HCT116 (cell line): ENCODE data around the gene RASL11B. TPM values are rescaled to one million over a fixed set of nuclear protein-coding genes. Genes with fewer than 3 reads are reported as not detected.

Source experiments
- ATAC-seq: fragments of 200-7000 bp; cut with Tn5 transposase; 2 replicates; pipeline ENCODE4 v1.9.1; 2020; ENCODE audit warnings: mild to moderate bottlenecking, moderate library complexity
- BruUV-seq: library from RNA; stranded (reverse); fragments of 400-500 nt; replicated peaks from 2 replicates; lab custom pipeline; 2021; lab: Mats Ljungman, UMichigan
- CTCF ChIA-PET: fragments of 300-600 bp; sonication (Branson Sonifier 250); formaldehyde crosslinking; loops from one replicate; lab custom pipeline; 2021; ENCODE audit warnings: antibody characterized with exemption; lab: Charles Lee
- POLR2A ChIA-PET: fragments of 300-600, 350-600 bp; sonication (Branson Sonifier 250); formaldehyde crosslinking; loops from one replicate; lab custom pipeline; 2021; ENCODE audit warnings: antibody characterized with exemption; lab: Charles Lee
- RAD21 ChIA-PET, 2 experiments: fragments of 300-600 bp; sonication (Branson Sonifier 250); formaldehyde crosslinking; loops; one replicate each; lab custom pipeline; 2023; ENCODE audit warnings: low total read pairs in 2 of 2; ENCODE audit not compliant: uncharacterized antibody in 2 of 2, unreplicated experiment in 2 of 2, low non-redundant PET in 1 of 2; lab: Charles Lee
- DNase-seq: peaks from one replicate; pipeline ENCODE4 v3.0.0-alpha.2; 2010; ENCODE audit warnings: low read depth, low spot score
- H2AFZ ChIP-seq: fragments of 200-600 bp; shearing (Covaris generic), sonication (generic); 2 replicates; pipeline ENCODE4 v1.6.1; 2017; ENCODE audit warnings: low read depth, mixed run types, mixed read lengths, antibody characterized with exemption, low read length; ENCODE audit not compliant: poor library complexity, severe bottlenecking
- H3K27ac ChIP-seq: 2 replicates; pipeline ENCODE4 v1.5.1; 2012; ENCODE audit warnings: low read depth, low read length
- H3K27me3 ChIP-seq: fragments of 200-600 bp; sonication (generic); 2 replicates; pipeline ENCODE4 v1.6.1; 2016; ENCODE audit warnings: mixed run types, low read length, mixed read lengths; ENCODE audit not compliant: insufficient read depth
- H3K36me3 ChIP-seq, 2 experiments: fragments of 200-500 bp in 1 of 2; fragments of 200-600 bp in 1 of 2; sonication (Bioruptor generic) in 1 of 2; sonication (generic) in 1 of 2; 2 replicates each; pipeline versions ENCODE4 v1.5.1 to v1.6.1; 2014 to 2016; ENCODE audit warnings: low read length in 2 of 2, inconsistent platforms in 1 of 2, mixed read lengths in 1 of 2, mixed run types in 1 of 2; ENCODE audit not compliant: insufficient read depth in 2 of 2, control insufficient read depth in 1 of 2
- H3K4me1 ChIP-seq, 2 experiments: fragments of 200-600 bp in 1 of 2; sonication (generic) in 1 of 2; 2 replicates each; pipeline versions ENCODE4 v1.5.1 to v1.6.1; 2012 to 2017; ENCODE audit warnings: low read length in 2 of 2, inconsistent platforms in 1 of 2, mild to moderate bottlenecking in 1 of 2, mixed read lengths in 1 of 2, mixed run types in 1 of 2, moderate library complexity in 1 of 2; ENCODE audit not compliant: insufficient read depth in 2 of 2, control insufficient read depth in 1 of 2
- H3K4me2 ChIP-seq: fragments of 200-600 bp; sonication (generic); 2 replicates; pipeline ENCODE4 v1.6.1; 2017; ENCODE audit warnings: mixed run types, low read length, mixed read lengths
- H3K4me3 ChIP-seq, 2 experiments: fragments of 200-600 bp in 1 of 2; sonication (generic) in 1 of 2; replicated peaks in 1 of 2; 2 replicates each; pipeline ENCODE4 v1.5.1; 2011 to 2016; ENCODE audit warnings: low read length in 2 of 2, control low read depth in 1 of 2, low read depth in 1 of 2, mild to moderate bottlenecking in 1 of 2, mixed read lengths in 1 of 2, mixed run types in 1 of 2
- H3K79me2 ChIP-seq: fragments of 200-600 bp; sonication (generic); 2 replicates; pipeline ENCODE4 v1.6.1; 2017; ENCODE audit warnings: mild to moderate bottlenecking, mixed run types, low read length, moderate library complexity, mixed read lengths; ENCODE audit not compliant: insufficient read depth
- H3K9ac ChIP-seq: fragments of 200-600 bp; sonication (generic); 2 replicates; pipeline ENCODE4 v1.6.1; 2016; ENCODE audit warnings: low read length, mixed read lengths
- H3K9me2 ChIP-seq: fragments of 200-600 bp; sonication (generic), shearing (Covaris generic); 2 replicates; pipeline ENCODE4 v1.6.1; 2017; ENCODE audit warnings: mixed run types, mild to moderate bottlenecking, moderate library complexity; ENCODE audit not compliant: insufficient read depth
- H3K9me3 ChIP-seq, 2 experiments: fragments of 200-500 bp in 1 of 2; fragments of 200-600 bp in 1 of 2; sonication (Bioruptor generic) in 1 of 2; sonication (generic) in 1 of 2; 2 replicates each; pipeline ENCODE4 v1.6.1; 2014 to 2017; ENCODE audit warnings: low read length in 2 of 2, mixed read lengths in 2 of 2, inconsistent platforms in 1 of 2, low read depth in 1 of 2, mild to moderate bottlenecking in 1 of 2, mixed run types in 1 of 2, moderate library complexity in 1 of 2; ENCODE audit not compliant: control insufficient read depth in 1 of 2, insufficient read depth in 1 of 2
- H4K20me1 ChIP-seq: fragments of 200-600 bp; sonication (generic), shearing (Covaris generic); 2 replicates; pipeline ENCODE4 v1.6.1; 2017; ENCODE audit warnings: mixed run types, mild to moderate bottlenecking, moderate library complexity; ENCODE audit not compliant: insufficient read depth
- ATF3 ChIP-seq: IDR thresholded peaks from 2 replicates; pipeline ENCODE4 v1.6.1; 2012
- ELF1 ChIP-seq: IDR thresholded peaks from 2 replicates; pipeline ENCODE4 v1.6.1; 2012; ENCODE audit warnings: low read depth, borderline replicate concordance
- FOSL1 ChIP-seq: IDR thresholded peaks from 2 replicates; pipeline ENCODE4 v1.6.1; 2012; ENCODE audit warnings: low read depth
- MAX ChIP-seq: IDR thresholded peaks from 2 replicates; pipeline ENCODE4 v1.6.1; 2012
- POLR2A ChIP-seq: IDR thresholded peaks from 2 replicates; pipeline ENCODE4 v1.7.0; 2011; ENCODE audit warnings: borderline replicate concordance; ENCODE audit not compliant: insufficient read depth, insufficient read length; ENCODE audit errors: extremely low read depth
- RAD21 ChIP-seq: IDR thresholded peaks from 2 replicates; pipeline ENCODE4 v1.6.1; 2012; ENCODE audit warnings: low read depth, mild to moderate bottlenecking
- SIN3A ChIP-seq: IDR thresholded peaks from 2 replicates; pipeline ENCODE4 v1.6.1; 2012; ENCODE audit warnings: low read depth
- SP1 ChIP-seq: IDR thresholded peaks from 2 replicates; pipeline ENCODE4 v1.6.1; 2012; ENCODE audit warnings: low read depth
- SRF ChIP-seq: IDR thresholded peaks from 2 replicates; pipeline ENCODE4 v1.6.1; 2012; ENCODE audit warnings: low read depth
- TCF7L2 ChIP-seq: IDR thresholded peaks from 2 replicates; pipeline ENCODE4 v1.7.0; 2011; ENCODE audit warnings: borderline replicate concordance, inconsistent platforms; ENCODE audit not compliant: insufficient read depth, insufficient read length; ENCODE audit errors: extremely low read depth
- ZBTB33 ChIP-seq: IDR thresholded peaks from 2 replicates; pipeline ENCODE4 v1.6.1; 2011; ENCODE audit warnings: mild to moderate bottlenecking, low read length, moderate library complexity; ENCODE audit not compliant: insufficient replicate concordance; ENCODE audit errors: extremely low read depth
- ZFX ChIP-seq: fragments of 450-650 bp; IDR thresholded peaks from 2 replicates; pipeline ENCODE4 v1.6.1; 2017
- intact Hi-C: fragments of 100-400 bp; cut with micrococcal nuclease; formaldehyde crosslinking; loops from 2 replicates; pipeline ENCODE4 v1.10.0; 2022
- total RNA-seq: library from RNA; stranded (reverse); gene quantifications from one replicate; pipeline ENCODE4 v1.2.1, GENCODE V29; 2021; ENCODE audit not compliant: unreplicated experiment
- TF ChIP-seq, protein P1 (sequence below), 3 experiments: fragments of 200-600 bp in 1 of 3; sonication (generic) in 1 of 3; IDR thresholded peaks in 2 of 3; conservative IDR thresholded peaks in 1 of 3; 2 replicates each; pipeline ENCODE4 v1.5.1; 2012 to 2017; ENCODE audit warnings: low read depth in 2 of 3, low read length in 2 of 3, antibody characterized with exemption in 1 of 3, borderline replicate concordance in 1 of 3, control low read depth in 1 of 3, mild to moderate bottlenecking in 1 of 3, mixed read lengths in 1 of 3, mixed run types in 1 of 3, moderate library complexity in 1 of 3; ENCODE audit not compliant: insufficient read depth in 1 of 3

Gene RASL11B
- total RNA-seq, 1 experiment from 2014 or later, result 0.34 TPM

GRCh38 chr4:52852041-52852440, 10.1 kb upstream of the RASL11B start:
- RAD21 ChIA-PET, result no interaction called here
- CTCF ChIA-PET, result no interaction called here
- no peaks in the 10 kb centered on the region for H3K9me2 ChIP-seq
- POLR2A ChIA-PET, result no interaction called here
- no peak for TF ChIP-seq FOSL1
- TF ChIP-seq ELF1, result no peak
- no peak for TF ChIP-seq SRF
- no peak for TF ChIP-seq ATF3
- no peak for TF ChIP-seq POLR2A
- TF ChIP-seq, protein P1, sequence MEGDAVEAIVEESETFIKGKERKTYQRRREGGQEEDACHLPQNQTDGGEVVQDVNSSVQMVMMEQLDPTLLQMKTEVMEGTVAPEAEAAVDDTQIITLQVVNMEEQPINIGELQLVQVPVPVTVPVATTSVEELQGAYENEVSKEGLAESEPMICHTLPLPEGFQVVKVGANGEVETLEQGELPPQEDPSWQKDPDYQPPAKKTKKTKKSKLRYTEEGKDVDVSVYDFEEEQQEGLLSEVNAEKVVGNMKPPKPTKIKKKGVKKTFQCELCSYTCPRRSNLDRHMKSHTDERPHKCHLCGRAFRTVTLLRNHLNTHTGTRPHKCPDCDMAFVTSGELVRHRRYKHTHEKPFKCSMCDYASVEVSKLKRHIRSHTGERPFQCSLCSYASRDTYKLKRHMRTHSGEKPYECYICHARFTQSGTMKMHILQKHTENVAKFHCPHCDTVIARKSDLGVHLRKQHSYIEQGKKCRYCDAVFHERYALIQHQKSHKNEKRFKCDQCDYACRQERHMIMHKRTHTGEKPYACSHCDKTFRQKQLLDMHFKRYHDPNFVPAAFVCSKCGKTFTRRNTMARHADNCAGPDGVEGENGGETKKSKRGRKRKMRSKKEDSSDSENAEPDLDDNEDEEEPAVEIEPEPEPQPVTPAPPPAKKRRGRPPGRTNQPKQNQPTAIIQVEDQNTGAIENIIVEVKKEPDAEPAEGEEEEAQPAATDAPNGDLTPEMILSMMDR (IDR thresholded peaks at IDR 0.05 in 2 of 3, conservative IDR thresholded peaks at IDR 0.05 in 1 of 3; ENCODE audit: borderline replicate concordance in 1 of 3, insufficient read depth in 1 of 3, low read depth in 2 of 3, low read length in 2 of 3), result no peak
- no peak for TF ChIP-seq ZBTB33
- TF ChIP-seq RAD21, result no peak
- no peak for TF ChIP-seq MAX
- no peak for TF ChIP-seq SP1
- TF ChIP-seq ZFX, result no peak
- TF ChIP-seq SIN3A, result no peak
- no peak for TF ChIP-seq TCF7L2
- intact Hi-C loops, result no loop called here
- no peak overlapping the region for H3K27ac ChIP-seq
- H2AFZ ChIP-seq, result no peak overlapping the region
- H3K9ac ChIP-seq, result no peak overlapping the region
- H3K4me3 ChIP-seq, result no peak overlapping the region
- H4K20me1 ChIP-seq, result no peaks in the 10 kb centered on the region
- no peaks in the 10 kb centered on the region for H3K9me3 ChIP-seq
- H3K4me2 ChIP-seq, result no peak overlapping the region
- H3K27me3 ChIP-seq, result no peaks in the 10 kb centered on the region
- DNase-seq (no peak), ATAC-seq (no peak)
- no peaks in the 10 kb centered on the region for H3K79me2 ChIP-seq
- no peaks in the 10 kb centered on the region for H3K36me3 ChIP-seq
- no peaks in the 10 kb centered on the region for H3K4me1 ChIP-seq
- no TSS peak for BruUV-seq
